GM19452 (cell line): ENCODE results near the gene FAR2.
"Not testable (repeated sequence)": the region's sequence is repeated elsewhere in the genome, so short reads cannot be mapped to it uniquely, and the experiment has no call there.

Source experiments
- ATAC-seq: cut with Tn5 transposase; IDR thresholded peaks from one replicate; pipeline ENCODE4 v1.9.1; 2021; ENCODE audit not compliant: unreplicated experiment

FAR2 gene

DNA sequence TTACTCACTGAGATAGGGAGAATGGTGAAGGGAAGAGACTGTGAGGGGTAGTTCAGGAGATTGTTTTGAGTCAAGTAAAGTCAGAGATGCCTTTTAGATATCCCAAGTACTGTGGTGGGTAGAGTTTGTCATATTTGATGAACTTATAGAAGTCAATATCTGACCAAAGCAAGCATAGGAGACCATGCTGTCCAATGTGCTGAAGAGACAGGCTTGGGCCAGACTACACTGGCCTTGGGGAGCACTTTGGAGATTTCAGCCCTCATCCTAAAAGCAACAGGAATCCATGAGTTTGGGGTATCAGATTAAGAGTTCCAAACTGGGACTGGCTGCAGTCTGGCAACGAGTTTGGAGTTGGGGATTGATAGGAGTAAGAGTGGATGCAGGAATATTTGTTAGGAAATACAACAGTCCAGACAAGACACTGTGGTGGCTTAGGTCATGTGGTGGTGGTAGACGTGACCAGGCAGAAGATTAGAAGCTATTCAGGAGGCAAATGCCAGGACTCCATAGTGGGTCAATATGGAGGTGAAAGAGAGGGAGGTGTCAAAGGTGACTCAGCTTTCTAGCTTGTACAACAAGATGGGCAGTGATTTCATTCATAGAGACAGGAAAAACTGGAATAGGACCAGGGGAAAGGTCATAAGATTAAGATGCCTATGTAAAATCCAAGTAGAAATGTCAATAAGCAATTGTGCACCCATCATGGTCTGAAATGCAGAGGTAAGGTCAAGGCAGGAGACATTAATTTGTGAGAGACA is 81.9 kb downstream of the FAR2 start:
- ATAC-seq: no peak

GRCh38 chr12:29232086-29232485 is 83.0 kb downstream of the FAR2 start:
- no peak for ATAC-seq

DNA sequence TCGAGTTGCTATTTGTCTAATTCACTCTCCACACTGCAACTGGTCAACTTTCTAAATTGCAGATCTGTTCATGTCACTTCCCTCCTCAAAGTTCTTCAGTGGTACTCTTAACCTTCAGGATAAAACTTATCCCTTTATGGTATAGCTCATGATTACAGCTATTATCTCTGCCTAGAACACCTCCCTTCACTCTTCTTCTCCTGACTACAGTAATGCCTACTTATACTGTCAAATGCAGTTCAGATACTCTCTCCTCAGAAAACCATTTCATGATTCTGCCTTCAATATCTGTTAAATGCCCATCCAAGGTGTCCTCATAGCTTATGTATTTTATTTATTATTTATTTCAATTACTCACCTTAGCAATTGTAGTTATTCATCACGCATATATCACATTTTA is 85.5 kb downstream of the FAR2 start:
- no peak for ATAC-seq

- no peak for ATAC-seq
These were observed 86.0 kb downstream of the FAR2 start for GRCh38 chr12:29234965-29235626.

DNA sequence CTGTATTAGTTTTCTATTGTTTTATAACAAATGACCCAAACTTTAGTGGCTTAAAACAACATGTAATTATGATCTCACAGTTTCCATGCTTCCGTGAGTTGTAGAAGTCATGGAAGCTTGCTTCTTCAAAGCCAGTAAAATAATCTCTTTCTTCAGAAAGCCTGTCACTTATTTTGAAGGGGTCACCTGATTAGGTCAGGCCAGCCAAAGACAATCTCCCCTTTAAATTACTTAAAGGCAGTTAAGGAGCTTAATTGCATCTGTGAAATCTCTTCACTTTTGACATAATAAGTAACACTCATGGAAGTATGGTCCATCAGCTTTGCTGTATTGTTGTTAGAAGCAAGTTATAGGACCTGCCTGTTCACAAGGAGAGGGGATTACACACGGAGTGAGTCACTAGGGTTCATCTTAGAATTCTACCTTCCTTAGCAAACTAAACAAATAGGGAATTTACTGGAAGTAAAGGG is 89.8 kb downstream of the FAR2 start:
- ATAC-seq: no peak

- no peak for ATAC-seq
These were observed 90.3 kb downstream of the FAR2 start for GRCh38 chr12:29239336-29239735.

- no peak for ATAC-seq
These were observed 91.4 kb downstream of the FAR2 start for GRCh38 chr12:29240441-29240840.

- ATAC-seq: peak; percentile 83
These were observed 92.9 kb downstream of the FAR2 start for GRCh38 chr12:29241821-29242591.

GRCh38 chr12:29242921-29243431 is 93.9 kb downstream of the FAR2 start:
- no peak for ATAC-seq

DNA sequence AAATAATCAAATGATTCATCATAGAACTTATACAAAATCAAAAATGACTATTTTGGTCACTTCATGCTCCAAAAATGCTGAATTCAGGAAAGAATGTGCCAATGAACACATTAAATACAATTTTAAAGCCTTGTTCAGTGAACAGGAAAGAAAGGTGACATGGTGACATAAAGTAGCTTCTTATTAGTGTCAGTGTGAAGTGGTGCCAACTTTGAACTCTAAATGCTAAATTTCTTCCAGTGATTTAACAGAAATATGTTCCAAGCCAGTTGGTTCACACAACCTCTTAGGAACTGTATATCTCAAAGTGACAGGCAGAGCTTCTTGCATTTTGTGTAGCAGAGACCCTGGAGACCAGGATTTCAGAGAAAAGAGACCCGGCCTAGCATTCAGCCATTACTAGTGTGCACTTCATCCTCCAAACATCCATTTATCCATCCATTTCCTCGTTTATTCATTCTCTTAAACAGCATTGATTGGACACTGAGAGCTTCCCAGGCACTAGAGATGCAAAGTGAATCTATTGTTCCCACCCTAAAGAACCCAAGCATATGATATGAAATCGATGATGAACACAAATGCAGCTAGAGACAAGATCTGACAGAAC is 95.2 kb downstream of the FAR2 start:
- no peak for ATAC-seq

- no peak for ATAC-seq
These were observed 96.2 kb downstream of the FAR2 start for GRCh38 chr12:29245246-29245645.

DNA sequence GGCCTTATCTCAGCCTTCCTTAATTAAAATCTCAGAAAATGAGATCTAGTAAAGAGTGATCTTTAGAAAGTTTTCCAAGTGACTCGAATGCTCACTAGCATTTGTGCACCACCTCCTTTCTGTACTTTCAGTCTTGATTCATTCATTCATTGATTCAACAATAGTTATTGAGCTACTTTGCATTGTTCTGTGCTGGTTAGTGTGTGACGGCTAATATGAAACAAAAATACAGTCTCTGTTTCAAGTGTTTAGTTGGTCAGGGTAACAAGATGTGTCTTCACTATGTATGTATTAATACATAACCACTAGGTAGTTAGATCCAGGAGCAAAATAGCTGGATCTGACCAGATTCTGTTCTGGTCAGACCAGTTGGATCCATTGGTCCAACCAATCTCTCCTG is 100.9 kb downstream of the FAR2 start:
- ATAC-seq: no peak

DNA sequence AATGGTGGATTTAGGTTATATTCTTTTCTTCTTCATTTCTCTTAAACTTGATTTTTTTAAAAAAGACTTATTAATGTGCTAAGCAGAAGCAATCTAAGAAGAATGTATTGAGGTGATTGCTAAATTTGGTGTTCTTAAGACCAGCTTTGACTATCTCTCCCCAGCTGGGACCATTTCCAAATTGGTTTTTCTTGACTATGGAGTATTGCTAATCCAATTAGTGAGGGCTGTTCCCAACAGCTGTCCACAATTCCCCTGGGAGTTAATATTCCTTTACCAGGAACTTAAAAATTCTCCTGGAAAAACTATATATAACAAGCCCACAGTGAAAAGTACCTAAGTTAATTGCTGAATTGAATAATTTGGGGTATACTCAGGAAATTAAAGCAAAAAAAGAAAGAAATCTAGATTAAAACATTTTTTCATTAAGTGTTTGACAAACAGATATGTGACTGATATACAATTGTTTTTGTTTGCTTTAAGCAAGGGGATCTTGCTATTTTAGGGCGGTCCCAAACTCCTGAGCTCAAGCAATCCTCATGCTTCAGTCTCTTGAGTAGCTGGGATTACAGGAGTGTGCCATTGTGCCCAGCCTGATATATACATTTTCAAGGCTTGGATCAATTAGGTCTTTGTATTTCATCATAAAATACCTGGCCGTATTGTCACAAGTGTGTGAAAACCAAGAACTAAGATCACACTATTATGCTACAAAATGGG is 105.0 kb downstream of the FAR2 start:
- ATAC-seq: no peak

- no peak for ATAC-seq
These were observed 106.0 kb downstream of the FAR2 start for GRCh38 chr12:29255042-29255441.

DNA sequence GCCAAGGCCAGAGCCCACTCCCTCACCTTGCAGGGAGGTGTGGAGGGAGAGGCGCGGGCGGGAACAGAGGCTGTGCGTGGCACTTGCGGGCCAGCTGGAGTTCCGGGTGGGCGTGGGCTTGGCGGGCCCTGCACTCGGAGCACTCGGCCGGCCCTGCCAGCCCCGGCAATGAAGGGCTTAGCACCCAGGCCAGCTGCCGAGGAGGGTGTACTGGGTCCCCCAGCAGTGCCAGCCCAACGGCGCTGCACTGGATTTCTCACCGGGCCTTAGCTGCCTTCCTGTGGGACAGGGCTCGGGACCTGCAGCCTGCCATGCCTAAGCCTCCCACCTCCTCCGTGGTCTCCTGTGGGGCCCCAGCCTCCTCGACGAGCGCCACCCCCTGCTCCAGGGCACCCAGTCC is 107.5 kb downstream of the FAR2 start:
- no peak for ATAC-seq

DNA sequence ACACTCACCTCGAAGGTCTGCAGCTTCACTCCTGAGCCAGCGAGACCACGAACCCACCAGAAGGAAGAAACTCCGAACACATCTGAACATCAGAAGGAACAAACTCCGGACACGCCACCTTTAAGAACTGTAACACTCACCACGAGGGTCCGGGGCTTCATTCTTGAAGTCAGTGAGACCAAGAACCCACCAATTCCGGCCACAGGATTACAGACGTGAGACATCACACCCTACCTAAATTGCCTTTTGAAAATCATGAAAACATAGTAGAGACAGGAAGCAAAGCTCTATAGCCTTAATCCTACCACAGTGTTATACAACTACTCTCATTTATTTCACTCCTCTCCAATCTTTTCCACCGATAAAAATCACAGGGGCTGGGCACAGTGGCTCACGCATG is 108.6 kb downstream of the FAR2 start:
- not testable (repeated sequence) for ATAC-seq

GRCh38 chr12:29264424-29264823 is 115.3 kb downstream of the FAR2 start:
- no peak for ATAC-seq

DNA sequence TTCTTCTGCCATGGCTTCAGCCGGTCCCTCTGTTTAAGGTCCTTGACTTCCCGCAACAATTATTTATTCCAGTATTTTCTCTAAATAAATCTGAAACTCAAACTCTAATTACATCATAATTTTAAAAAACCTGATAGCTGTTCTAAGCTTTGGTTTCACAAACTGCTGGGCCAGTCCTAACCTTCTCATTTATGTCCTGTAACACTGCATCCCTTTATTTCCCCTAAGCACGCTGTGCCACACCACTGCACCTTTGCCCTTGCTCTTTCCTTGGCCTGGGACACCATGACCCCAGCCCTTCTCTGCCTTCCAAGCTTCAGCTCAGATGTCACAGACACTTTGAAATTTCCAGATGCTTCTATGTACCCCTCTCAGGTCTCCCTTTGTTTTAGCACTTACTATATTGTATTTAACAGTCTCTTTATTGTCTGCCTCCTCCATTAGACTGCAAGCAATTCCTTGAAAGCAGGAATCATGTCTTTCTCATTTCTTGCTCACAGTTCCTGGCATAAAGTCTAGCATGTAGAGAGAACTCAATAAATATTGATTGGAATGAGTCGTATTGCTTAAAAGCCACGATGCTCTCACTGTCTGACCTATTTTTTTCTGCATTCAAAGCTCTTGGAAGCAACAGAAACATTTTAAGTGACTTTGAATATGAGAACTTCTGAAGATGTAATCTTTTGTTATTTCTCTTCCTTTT is 120.8 kb downstream of the FAR2 start:
- no peak for ATAC-seq

- no peak for ATAC-seq
These were observed 121.4 kb downstream of the FAR2 start for GRCh38 chr12:29270446-29270845.
